A673 (cell line): Measurements from ENCODE around the gene ZFP69B.

Source experiments
- EZH2 ChIP-seq: fragments of 200-600 bp; sonication (generic); IDR thresholded peaks from 2 replicates; pipeline ENCODE4 v1.6.1; 2017; ENCODE audit warnings: borderline replicate concordance, low read depth, mild to moderate bottlenecking, mixed read lengths, antibody characterized with exemption, low read length; ENCODE audit not compliant: poor library complexity, severe bottlenecking
- TF ChIP-seq, protein P1 (sequence below): fragments of 300-800, 200-600 bp; sonication (generic); conservative IDR thresholded peaks from 2 replicates; pipeline ENCODE4 v1.5.1; 2017; ENCODE audit warnings: low read depth, mild to moderate bottlenecking, antibody characterized with exemption, low read length, moderate library complexity, mixed read lengths

DNA sequence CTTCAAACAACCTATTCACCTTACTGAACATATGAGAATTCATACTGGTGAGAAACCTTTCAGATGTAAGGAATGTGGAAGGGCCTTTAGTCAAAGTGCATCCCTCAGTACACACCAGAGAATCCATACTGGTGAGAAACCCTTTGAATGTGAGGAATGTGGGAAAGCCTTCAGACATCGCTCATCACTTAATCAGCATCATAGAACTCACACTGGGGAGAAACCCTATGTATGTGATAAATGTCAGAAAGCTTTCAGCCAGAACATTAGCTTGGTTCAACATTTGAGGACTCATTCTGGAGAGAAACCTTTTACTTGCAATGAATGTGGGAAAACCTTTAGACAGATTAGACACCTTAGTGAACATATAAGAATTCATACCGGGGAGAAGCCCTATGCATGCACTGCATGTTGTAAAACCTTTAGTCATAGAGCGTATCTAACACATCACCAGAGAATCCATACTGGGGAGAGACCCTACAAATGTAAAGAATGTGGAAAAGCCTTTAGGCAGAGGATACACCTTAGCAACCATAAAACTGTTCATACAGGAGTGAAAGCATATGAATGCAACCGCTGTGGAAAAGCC, 45.1 kb downstream of the ZFP69B start:
- TF ChIP-seq, protein P1, sequence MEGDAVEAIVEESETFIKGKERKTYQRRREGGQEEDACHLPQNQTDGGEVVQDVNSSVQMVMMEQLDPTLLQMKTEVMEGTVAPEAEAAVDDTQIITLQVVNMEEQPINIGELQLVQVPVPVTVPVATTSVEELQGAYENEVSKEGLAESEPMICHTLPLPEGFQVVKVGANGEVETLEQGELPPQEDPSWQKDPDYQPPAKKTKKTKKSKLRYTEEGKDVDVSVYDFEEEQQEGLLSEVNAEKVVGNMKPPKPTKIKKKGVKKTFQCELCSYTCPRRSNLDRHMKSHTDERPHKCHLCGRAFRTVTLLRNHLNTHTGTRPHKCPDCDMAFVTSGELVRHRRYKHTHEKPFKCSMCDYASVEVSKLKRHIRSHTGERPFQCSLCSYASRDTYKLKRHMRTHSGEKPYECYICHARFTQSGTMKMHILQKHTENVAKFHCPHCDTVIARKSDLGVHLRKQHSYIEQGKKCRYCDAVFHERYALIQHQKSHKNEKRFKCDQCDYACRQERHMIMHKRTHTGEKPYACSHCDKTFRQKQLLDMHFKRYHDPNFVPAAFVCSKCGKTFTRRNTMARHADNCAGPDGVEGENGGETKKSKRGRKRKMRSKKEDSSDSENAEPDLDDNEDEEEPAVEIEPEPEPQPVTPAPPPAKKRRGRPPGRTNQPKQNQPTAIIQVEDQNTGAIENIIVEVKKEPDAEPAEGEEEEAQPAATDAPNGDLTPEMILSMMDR = no peak
- TF ChIP-seq EZH2 = no peak
